Measurements from ENCODE around the gene IL1B.

DNA sequence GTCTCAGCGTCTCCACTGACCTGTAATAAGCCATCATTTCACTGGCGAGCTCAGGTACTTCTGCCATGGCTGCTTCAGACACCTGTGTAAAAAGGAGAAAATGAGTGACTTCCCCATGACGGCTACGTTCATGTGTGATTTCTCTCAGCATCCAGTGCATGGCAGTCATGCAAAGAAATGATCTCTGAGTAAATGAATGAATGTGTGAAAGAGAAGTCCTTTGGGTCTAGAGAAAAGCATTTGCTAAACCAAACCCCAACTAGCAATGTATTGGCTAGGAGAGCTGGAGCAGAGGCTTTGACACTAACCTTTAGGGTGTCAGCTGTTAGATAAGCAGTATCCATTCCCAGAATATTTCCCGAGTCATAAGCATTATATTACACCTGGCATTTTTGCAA, 417 bp downstream of the IL1B start:
- TF ChIP-seq, protein P1, sequence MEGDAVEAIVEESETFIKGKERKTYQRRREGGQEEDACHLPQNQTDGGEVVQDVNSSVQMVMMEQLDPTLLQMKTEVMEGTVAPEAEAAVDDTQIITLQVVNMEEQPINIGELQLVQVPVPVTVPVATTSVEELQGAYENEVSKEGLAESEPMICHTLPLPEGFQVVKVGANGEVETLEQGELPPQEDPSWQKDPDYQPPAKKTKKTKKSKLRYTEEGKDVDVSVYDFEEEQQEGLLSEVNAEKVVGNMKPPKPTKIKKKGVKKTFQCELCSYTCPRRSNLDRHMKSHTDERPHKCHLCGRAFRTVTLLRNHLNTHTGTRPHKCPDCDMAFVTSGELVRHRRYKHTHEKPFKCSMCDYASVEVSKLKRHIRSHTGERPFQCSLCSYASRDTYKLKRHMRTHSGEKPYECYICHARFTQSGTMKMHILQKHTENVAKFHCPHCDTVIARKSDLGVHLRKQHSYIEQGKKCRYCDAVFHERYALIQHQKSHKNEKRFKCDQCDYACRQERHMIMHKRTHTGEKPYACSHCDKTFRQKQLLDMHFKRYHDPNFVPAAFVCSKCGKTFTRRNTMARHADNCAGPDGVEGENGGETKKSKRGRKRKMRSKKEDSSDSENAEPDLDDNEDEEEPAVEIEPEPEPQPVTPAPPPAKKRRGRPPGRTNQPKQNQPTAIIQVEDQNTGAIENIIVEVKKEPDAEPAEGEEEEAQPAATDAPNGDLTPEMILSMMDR (IDR thresholded peaks at IDR 0.05; ENCODE audit: poor library complexity, severe bottlenecking) = no peak
- TF ChIP-seq EZH2 (IDR thresholded peaks at IDR 0.05; ENCODE audit: borderline replicate concordance, insufficient read depth, low read length, poor library complexity, severe bottlenecking) (no peak), POLR2AphosphoS5 (IDR thresholded peaks at IDR 0.05) (no peak)
